Stimulated activated CD4-positive, alpha-beta T cell treated with anti-CD3 and anti-CD28 coated beads, Interleukin-4, amount 100 ng/mL, for 24 hours (primary cell): ENCODE measurements around the gene GLRX3.
"Not testable (repeated sequence)": the region's sequence is repeated elsewhere in the genome, so short reads cannot be mapped to it uniquely, and the experiment has no call there.

Experiments
- DNase-seq: peaks from one replicate; pipeline ENCODE4 v3.0.0-alpha.2; 2020

The GLRX3 gene

GRCh38 chr10:130136226-130137089 lies at the start of gene GLRX3:
Gene GLRX3 (plus strand): TSS chr10:130136391. CDS start chr10:130136421, 30 bp downstream.
- peak; percentile 90 for DNase-seq

- not testable (repeated sequence) for DNase-seq
These were observed 45.6 kb upstream of the GLRX3 start for GRCh38 chr10:130090565-130090964.

- DNase-seq = no peak
These were observed 36.8 kb upstream of the GLRX3 start for GRCh38 chr10:130099344-130099743.

- no peak for DNase-seq
These were observed 30.5 kb upstream of the GLRX3 start for GRCh38 chr10:130105724-130106123.

GRCh38 chr10:130108146-130108545 lies 28.0 kb upstream of the GLRX3 start:
- DNase-seq = peak; percentile 24

GRCh38 chr10:130108934-130109604 lies 27.1 kb upstream of the GLRX3 start:
- no peak for DNase-seq

GRCh38 chr10:130109796-130110245 lies 26.4 kb upstream of the GLRX3 start:
- peak; percentile 82 for DNase-seq

GRCh38 chr10:130110246-130111112 lies 25.7 kb upstream of the GLRX3 start, which contains the start of gene C10orf143:
Gene C10orf143 (minus strand): TSS chr10:130110830. CDS start chr10:130110772, 58 bp downstream.
- peak; percentile 98 for DNase-seq

GRCh38 chr10:130111113-130111851 lies 24.9 kb upstream of the GLRX3 start:
- DNase-seq = peak; percentile 95

GRCh38 chr10:130111852-130112180 lies 24.4 kb upstream of the GLRX3 start:
- no peak for DNase-seq

- DNase-seq = no peak
These were observed 23.4 kb upstream of the GLRX3 start for GRCh38 chr10:130112821-130113220.

- DNase-seq = not testable (repeated sequence)
These were observed 19.2 kb upstream of the GLRX3 start for GRCh38 chr10:130116942-130117341.

GRCh38 chr10:130117535-130117934 lies 18.7 kb upstream of the GLRX3 start:
- not testable (repeated sequence) for DNase-seq

GRCh38 chr10:130121486-130122079 lies 14.6 kb upstream of the GLRX3 start:
- no peak for DNase-seq

- peak; percentile 63 for DNase-seq
These were observed 8.7 kb upstream of the GLRX3 start for GRCh38 chr10:130127364-130128061.

GRCh38 chr10:130128062-130128781 lies 8.0 kb upstream of the GLRX3 start:
- no peak for DNase-seq

- DNase-seq = no peak
These were observed 7.3 kb upstream of the GLRX3 start for GRCh38 chr10:130128922-130129321.

GRCh38 chr10:130135676-130136225 lies 440 bp upstream of the GLRX3 start:
- no peak for DNase-seq

GRCh38 chr10:130137090-130137448 lies 878 bp downstream of the GLRX3 start:
- DNase-seq = no peak
